Activated CD4-positive, alpha-beta T cell treated with anti-CD3 and anti-CD28 coated beads for 24 hours (primary cell): ENCODE results near the gene ANKS1A.
"Not testable (repeated sequence)": the region's sequence is repeated elsewhere in the genome, so short reads cannot be mapped to it uniquely, and the experiment has no call there.

ENCODE experiments used
- DNase-seq, 2 donors: peaks; one replicate each; pipeline ENCODE4 v3.0.0-alpha.2; 2020; ENCODE audit warnings: low read depth in 2 of 2

The ANKS1A gene

DNA sequence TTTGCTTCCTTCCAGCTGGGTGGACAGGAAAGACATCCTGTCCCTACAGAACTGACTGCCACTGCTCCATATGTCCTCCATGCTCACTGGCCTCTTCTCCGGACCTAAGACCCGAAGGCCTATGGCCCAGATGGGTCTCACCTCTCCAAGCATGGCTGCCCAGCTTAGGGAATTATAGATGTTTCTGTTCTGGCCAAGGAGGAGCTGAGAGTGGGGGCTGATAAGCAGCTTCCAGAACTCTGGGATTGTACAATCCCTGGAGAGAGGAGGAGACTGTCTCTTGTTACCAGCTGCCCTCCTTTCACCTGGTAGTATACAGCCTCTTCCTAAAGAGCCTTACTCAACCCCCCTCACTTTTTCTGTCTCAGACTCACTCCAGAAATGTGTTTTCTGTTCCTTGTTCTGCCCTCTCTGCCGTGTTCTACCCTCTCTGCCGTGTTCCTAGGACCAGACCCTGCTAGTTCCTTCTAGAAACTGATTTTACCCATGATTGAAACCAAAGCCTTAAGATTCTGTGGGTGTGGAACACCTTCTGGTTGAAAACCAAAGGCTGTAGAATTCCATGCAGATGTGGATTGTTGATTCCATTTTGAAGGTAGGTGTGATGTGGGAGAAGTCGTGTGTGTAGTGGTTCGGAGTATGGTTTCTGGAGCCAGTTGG is 28.7 kb downstream of the ANKS1A start:
- DNase-seq: no peak

DNA sequence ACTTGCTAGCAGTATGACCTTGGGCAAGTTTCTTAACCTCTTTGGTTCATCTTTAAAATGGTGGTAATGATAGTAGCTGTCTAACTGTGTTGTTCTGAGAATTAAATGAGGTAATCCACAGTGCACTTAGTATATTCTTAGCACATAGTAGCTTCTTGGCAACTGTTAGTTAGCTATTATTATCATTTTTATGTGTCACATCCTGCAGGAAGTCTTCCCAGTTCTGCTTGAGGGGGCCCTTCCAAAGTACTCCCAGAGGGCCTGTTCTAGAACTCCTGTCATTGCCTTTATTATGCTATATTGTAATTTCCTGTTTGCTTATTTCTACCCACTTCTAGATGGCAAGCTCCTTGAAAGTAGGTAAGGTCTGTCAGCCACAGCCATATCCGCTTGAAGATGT is 30.6 kb downstream of the ANKS1A start:
- DNase-seq: no peak

DNA sequence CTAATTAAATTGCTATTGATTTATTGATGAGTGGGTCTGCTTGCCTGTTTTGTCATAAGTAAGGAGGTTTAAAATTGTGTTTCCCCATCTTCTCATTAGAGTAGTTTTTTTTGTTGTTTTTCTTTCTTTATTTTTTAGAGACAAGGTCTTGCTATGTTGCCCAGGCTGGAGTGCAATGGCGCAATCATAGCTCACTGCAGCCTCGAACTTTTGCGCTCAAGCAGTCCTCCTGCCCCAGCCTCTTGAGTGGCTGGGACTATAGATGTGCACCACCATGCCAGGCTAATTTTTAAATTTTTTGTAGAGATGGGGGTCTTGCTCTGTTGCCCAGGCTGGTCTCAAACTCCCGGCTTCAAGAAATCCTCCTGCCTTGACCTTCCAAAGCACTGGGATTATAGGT is 31.0 kb downstream of the ANKS1A start:
- DNase-seq: no peak

DNA sequence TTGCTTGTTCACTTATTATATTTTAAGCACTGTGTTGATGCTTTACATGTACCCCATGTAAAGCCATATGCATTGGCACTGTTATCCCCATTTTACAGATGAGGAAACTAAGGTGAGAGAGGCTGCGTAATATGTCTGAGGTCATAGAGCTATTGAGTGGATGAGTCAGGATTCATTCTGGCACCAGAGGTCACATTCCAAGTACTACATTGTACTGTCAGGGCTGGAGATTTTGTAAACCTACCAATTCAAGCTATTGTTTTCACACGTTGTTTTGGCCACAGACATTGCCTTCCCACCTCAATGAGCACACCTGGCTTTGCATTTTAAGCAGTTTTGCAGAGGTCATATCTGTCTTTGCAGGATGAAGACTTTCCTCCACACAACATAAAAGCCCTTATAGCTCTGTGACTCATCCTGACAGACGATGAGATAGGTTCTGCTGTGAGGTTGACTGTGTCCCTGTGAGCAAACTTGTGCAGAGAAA is 33.2 kb downstream of the ANKS1A start:
- DNase-seq: no peak

DNA sequence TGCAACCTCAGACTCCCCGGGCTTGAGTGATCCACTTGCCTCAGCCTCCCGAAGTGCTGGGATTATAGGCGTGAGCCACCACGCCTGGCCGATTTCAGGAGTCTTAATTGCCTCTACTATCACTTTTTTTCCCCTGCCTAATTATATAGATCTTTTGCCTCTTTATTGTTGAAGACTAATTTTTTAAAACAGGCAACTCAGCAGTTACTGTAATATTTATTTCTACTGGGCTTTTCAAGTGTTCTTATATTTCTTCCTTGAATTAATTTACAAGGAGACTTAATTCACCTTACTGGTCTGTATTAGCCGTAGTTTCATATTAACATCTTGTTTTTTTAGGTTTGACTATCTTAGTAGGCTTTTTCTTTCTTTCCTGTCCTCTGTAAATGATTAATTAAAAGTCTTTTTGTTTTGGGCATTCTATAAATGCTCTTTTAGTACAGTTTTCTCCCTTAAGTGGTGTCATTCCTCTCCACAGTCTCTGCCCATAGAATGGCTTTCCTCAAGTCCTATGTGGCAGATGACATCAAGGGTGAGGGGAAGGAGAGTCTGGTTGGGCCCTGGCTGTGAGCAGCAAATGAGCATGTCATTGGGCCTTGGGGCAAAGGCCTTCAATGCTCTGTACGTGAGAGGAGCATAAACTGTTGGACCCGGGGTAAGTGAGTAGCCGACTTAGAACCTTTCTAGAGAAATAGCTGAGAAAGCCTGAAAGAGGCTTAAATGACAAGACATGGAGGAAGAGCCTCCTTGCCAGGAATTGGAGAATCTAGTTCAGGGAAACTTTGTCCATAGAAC is 36.0 kb downstream of the ANKS1A start:
- DNase-seq: no peak

DNA sequence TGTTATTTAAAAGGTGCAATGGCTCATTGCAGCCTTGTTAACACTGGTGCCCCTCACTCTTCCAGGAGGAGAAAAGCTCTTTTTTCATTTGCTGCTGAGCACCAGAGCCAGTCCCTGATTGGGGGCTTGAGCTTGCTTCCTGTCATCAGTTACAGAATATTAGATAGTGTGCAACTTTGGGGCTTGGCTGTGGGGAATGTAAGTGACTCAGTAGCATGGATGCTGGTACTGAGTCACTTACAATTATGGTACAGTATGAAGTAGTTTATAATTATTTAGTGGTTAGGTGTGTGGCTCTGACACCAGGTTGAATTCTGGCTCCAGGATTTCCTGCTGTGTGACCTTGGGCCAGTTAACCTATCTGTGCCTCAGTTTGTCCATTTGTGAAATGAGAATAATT is 37.6 kb downstream of the ANKS1A start:
- DNase-seq: no peak

DNA sequence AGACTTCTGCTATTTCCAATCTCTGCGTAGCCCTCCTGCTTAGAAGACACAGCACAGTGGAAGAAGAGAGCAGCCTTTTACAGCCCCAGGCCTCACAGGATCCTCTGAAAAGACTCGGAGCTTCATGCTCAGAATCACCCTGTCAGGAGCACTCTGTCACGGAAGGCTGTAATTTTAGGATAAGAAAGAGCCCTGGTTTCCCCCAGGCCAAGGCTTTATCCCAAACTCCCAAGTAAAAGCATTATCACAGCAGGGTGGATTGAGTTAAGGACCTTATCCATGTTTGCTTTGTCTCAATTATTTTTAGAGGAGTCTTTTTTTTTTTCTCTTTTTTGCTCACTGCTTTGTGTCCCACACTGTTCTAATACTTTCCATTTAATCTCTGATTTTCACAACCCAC is 39.2 kb downstream of the ANKS1A start:
- DNase-seq: no peak

DNA sequence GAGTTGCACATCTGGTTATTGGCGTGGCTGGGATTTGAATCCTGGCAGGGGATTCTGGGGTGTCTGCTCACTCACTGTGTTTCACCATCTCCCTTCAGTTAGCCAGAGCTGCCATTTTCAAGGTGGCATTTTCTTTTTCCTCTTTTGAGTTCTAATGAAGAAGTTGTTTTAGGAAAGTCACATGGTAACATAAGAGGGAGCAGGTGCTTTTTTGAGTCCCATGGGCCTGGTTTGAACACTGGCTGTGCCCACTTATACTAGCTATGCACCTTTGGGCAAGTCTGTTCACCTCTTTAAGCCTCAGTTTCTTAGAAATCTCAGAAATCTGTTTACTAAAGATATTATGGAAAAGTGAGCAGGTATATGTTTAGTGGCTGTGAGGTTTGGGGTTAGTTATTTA is 39.6 kb downstream of the ANKS1A start:
- no peak for DNase-seq

DNA sequence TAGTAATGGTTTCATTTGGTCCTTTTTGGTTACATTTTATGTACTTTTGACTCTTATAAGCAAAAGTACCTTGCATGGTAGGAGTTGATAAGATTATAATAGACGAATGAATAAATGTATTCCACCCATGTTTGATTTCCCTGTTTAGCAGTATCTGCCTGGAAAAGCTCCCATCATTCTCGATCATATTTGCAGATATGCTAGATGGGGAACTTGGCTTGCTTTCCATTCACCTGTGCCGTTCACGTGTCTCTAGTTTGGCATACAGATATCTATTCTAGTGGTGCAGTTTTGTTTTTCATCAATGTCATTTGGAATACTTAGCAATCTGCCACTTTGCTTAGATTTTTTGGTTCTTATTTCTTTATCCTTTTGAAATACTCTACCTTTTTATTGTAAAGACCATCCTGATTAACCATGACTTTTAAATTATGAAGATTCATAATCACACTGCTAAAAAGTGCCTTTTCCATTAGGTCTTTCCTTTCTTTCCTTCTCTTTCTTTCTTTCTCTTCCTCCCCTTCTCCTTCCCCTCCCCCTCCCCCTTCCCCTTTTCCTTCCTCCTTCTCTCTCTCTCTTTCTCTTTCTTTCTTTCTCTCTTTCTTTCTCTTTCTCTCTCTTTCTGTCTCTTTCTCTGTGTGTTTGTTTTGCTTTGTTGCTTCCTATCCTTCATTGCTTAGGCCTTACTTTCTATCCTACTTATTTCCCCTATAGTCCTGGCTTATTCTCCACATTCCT is 40.4 kb downstream of the ANKS1A start:
- no peak for DNase-seq

DNA sequence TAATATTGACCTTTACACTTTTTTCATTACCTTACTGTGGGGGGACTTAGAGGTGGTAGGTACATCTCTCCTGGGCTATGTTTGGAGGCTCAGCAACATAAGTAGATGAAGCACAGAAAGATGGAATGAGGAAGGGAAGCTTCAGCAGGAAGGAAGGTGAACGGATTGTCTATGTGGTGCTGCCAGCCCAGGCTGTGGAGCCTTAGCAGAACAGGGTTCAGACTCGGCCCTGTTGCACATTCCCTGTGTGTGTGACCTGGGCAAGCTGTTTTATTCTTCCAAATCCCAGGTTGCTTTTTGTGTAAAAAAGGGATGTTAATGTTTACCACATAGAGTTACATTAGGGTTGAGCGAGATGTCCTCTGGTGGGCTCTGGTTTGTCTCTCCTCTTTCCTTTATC is 41.2 kb downstream of the ANKS1A start:
- DNase-seq: no peak

DNA sequence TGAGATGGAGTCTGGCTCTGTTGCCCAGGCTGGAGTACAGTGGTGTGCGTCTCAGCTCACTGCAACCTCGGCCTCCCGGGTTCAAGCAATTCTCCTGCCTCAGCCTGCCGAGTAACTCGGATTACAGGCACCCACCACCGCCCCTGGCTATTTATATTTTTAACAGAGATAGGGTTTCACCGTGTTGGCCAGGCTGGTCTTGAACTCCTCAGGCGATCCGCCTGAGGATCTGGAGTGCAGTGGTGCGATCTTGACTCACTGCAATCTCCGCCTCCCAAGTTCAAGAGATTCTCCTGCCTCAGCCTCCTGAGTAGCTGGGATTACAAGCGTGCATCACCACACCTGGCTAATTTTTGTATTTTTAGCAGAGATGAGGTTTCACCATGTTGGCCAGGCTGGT is 43.1 kb downstream of the ANKS1A start:
- DNase-seq: not testable (repeated sequence)

DNA sequence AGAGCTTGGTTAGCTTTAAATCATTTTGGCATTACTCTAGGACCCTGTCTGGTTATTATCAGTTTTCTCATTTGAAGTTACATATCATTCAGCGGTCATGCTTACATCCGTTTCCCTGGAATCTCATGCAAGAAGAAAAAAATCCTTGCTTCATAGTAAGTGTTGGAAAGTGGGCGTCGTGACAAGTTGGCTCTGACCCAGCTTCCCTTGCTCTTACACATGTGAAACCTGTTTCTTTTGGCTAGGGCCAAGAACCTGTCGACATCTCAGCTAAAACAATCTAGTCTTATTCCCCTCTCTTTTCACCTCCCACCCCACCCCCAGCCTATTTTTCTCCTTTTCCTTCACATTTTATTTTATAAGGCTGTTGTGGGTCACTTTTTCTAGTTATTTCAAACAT is 45.5 kb downstream of the ANKS1A start:
- DNase-seq: no peak

DNA sequence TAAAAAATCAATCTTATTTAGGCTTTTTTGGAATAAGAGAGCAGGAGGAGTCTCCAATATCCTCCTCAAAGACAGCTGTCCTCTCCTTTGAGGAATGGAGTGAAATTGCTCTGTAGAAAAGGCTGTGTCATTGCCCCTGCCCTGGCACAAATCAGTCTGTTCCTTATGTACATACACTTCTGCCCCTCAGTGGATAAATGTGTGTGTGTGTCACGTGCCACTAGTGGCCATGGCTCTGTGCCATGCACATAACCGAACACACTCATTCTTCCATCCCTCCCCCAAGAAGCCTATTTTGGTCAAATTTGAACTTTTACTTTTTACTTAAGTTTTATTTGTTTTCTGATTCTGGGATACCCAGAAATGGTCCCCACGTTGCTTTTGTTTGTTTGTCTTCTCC is 49.2 kb downstream of the ANKS1A start:
- no peak for DNase-seq

DNA sequence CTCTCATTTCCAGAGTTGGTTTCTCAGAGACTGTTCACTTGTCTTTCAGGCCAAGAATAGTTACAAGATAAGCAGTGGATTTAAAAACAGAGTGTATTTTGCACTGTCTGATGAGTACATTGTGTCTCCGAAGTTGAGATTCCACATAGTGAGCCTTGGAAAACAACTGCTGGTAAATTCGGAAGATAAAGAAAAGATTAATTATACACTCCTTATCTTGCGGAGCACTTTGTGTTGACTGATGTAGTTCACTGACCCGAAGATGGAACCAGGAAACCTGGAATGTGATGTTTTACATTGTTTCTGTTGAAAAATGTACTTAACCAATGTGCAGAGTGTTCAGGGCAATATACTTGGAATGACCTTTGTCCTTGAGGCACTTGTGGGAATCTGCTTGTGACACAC is 51.0 kb downstream of the ANKS1A start:
- no peak for DNase-seq

DNA sequence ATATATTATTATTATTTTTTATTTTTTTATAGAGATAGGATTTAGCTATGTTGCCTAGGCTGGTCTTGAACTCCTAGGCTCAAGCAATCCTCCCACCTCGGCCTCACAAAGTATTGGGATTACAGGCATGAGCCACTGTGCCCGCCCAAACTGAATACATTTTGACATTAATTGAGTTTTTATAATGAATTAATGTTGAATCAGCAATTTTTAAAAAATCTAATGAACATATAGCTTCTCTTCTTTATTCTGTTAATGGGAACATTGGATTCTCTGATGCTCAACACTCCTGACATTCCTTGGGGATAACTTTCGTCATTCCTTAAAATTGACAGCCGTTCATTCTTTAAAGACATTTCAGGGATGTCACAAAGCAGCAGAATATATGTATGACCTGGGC is 52.4 kb downstream of the ANKS1A start:
- no peak for DNase-seq

DNA sequence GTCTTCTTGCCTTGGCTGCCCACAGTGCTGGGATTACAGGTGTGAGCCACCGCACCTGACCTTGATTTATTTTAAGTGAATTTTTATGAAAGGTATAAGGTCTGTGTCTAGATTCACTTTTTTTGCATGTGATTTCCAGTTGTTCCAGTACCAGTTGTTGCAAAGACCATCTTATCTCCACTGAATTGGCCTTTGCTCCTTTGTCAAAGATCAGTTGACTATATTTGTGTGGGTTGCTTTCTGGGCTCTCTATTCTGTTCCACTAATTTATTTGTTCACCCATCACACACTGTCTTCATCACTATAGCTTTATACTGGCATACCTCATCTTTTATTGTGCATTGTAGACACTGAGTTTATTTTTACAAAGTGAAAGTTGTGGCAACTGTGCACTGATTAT is 56.3 kb downstream of the ANKS1A start:
- no peak for DNase-seq

DNA sequence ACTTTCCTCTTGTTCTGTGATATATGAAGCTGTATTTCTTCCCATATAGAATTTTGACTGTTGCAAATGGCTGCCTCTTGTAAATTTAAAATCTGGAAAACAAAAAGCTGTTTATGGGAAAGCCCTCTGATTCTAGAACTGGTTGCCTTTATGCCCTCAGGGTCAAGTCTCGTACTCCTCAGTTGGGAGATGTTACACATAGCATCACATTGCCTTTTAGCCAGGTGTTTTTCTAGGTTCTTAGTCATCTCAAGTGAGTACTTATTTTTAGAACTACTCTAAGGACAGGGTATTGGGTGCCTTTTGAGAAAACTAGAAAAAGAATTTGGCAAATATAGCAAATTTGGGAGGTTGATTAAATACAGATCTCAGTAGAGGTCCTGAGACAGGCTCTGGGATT is 58.5 kb downstream of the ANKS1A start:
- no peak for DNase-seq

DNA sequence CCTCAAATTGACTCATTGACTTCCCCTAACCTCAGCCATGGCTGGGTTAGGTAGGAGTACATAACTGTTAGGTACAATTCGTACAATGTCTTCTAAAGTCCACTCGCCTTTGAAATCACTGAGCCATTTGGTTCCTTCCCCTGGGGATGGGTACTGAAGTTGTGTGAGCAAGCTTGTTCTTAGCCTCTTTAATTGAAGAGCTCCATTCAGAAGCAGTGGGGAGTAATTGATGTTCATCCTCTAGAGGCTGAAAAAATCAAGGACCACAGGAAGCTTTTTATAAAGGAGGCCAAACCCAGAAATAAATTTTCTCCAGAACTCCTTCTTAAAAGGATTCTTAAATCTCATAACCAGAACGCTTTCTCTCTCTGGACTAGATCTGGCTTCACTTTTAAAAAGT is 60.6 kb downstream of the ANKS1A start:
- DNase-seq: no peak

DNA sequence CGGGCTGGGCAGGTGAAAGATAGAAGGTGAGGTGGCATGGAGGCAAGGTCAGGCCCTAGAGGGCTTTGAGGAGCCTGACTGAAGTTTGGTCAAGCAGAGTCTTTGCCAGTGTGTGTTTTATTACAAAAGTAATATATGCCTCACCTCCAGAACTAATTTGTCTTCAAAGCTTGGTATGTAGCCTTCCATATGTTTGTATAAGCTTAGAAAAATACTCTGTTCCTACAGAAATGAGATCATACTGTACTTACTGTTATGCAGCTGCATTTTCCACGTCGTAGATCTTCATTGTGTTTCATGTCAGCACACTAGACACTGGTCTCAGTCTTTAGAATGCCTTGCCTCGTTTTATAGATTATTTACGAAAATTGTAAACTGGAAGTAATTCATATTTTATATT is 61.8 kb downstream of the ANKS1A start:
- no peak for DNase-seq

DNA sequence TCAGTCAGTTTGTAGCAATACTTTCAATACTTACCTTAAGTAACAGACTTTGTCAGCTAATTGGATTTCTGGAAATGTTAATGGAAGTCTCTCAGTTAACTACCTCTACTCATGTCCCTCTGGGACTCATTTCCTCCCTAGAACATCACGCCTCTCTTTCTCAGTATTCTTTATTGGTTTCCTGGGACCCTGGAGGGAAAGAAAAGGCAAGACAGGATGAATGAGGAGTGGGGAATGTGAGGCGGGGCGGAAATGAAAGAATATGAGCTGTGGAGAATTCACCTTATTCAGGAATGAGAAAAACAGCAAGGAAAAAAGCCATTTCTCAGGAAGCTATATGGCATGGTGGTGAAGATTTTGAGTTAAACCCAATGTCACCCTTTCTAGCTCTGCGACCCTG is 62.7 kb downstream of the ANKS1A start:
- no peak for DNase-seq

DNA sequence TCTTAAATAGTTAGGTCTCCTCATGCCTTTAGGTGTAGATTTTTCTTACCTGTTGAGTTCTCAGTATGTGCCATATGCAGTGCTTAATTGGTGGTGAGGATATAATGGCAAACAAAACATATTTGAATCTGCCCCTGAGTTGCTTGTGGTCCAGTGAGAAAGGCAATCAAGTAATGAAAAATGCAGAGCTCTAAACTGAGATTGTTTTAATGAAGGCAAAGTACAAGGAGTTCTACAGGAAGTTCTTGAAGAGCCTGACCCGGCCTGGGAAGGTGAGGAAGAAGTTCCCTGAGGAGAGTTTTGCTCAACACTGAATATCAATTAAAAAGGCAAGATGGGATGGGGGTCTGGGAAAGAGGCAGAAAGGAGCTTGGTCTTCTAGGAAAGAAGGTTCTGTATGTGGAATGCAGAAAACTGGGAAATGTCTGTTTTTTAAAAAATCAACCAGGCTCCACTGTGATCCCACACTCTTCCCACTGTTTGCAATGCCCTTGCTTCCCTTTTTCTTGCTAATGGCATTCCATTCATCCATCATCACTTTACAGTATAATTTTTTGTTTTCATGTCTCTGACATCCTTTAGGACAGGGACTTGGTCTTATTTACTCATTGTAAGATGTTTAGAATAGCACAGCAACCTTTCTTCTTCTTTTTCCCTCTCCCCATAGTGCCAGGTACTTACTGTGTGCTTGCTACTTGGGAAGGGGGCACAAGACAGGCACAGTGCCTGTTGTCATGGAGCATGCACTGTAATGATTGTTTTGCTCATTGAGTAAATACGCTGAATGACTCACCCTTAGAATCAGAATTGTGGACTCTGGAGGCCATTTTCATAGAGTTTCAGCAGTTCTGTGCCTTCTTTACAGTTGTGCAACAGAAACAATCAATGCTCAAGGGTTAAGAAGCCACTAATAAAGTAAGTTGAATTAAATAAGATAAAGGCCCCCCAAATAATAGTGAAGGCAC is 64.3 kb downstream of the ANKS1A start:
- DNase-seq: no peak

DNA sequence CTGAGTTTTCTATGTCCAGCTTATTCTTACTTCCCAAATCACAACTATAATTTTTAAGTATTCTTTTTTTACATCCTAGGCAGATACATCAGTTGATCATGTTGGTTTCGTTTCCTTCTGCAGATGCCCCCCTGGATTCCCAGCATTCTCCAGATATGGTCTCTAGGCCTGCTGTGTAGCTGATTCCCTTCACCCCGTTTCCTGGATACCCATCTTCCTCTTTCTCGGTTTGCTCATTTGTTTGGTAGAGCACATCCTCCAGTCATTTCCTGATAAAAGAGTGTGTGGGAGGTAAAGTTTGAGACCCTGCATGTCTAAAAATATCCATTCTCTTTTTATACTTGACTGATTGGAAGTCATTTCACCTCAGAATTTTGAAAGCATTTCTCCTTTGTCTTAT is 66.4 kb downstream of the ANKS1A start:
- DNase-seq: no peak
